ENCODE results near the gene DDAH2.

DDAH2 gene

DNA sequence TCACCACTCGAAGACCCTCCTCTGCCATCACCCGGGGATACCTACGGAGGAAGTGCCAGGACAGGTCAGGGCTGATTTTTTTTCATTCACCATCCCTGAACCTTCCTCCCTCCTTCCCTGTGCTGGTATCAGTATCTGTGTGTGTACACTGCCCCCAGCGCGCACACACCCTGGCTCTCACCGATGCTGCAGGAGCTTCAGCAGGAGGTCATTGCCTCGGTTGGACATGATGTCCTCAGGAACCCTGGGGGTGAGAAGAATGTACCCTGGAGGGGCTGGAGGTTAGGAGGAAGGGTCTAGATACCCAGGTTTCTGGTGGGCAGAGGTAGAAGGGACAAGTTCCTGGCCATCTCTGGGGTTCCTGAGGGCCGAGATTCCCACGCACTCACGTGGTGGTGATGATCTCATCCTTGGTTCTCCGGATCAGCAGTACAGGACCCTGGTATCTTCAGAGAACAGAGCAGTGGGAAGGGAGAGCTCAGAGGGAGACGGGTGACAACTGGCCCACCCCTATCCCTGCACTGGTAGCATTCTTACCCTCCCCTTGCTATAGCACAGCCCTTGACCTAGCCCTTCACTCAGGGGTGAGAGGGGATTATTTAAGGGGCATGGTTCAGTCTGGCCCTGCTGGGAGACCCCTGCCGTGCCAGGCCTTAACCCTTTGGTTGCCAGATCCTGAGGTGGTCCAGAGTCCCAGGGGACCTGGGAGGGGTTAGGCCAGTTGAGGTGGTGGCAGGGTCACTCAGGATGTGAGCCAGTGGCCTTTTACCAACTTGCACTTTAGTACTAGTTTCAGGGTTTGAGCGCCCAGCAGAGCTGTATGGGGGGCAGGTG lies 41.0 kb downstream of the DDAH2 start:
- Histone ChIP-seq H3K27ac (ENCODE audit: low read length) (no peak overlapping the region), H3K79me2 (ENCODE audit: insufficient read depth, low read length) (no peaks in the 10 kb centered on the region), H3K4me2 (ENCODE audit: insufficient read depth, low read length) (no peak overlapping the region), H3K36me3 (ENCODE audit: insufficient read depth, low read length) (peaks cover 75% of the 10 kb centered on the region), H4K20me1 (ENCODE audit: insufficient read depth, low read length) (no peaks in the 10 kb centered on the region), H2AFZ (ENCODE audit: low read depth, low read length) (no peak overlapping the region), H3K9me3 (ENCODE audit: insufficient read depth, low read length, severe bottlenecking) (no peaks in the 10 kb centered on the region), H3K9ac (ENCODE audit: low read depth, low read length) (no peak overlapping the region), H3K4me3 (ENCODE audit: low read depth in 1 of 2, low read length in 2 of 2) (no peak overlapping the region), H3K27me3 (ENCODE audit: insufficient read depth, low read length, poor library complexity) (no peaks in the 10 kb centered on the region), H3K4me1 (ENCODE audit: insufficient read depth, low read length) (no peaks in the 10 kb centered on the region)
- TF ChIP-seq EZH2 (IDR thresholded peaks at IDR 0.05; ENCODE audit: borderline replicate concordance, low read depth, low read length, severe bottlenecking), result no peak
- TF ChIP-seq, protein P1, sequence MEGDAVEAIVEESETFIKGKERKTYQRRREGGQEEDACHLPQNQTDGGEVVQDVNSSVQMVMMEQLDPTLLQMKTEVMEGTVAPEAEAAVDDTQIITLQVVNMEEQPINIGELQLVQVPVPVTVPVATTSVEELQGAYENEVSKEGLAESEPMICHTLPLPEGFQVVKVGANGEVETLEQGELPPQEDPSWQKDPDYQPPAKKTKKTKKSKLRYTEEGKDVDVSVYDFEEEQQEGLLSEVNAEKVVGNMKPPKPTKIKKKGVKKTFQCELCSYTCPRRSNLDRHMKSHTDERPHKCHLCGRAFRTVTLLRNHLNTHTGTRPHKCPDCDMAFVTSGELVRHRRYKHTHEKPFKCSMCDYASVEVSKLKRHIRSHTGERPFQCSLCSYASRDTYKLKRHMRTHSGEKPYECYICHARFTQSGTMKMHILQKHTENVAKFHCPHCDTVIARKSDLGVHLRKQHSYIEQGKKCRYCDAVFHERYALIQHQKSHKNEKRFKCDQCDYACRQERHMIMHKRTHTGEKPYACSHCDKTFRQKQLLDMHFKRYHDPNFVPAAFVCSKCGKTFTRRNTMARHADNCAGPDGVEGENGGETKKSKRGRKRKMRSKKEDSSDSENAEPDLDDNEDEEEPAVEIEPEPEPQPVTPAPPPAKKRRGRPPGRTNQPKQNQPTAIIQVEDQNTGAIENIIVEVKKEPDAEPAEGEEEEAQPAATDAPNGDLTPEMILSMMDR (IDR thresholded peaks at IDR 0.05; ENCODE audit: borderline replicate concordance, extremely low read depth, low read length, poor library complexity, severe bottlenecking), result no peak
- no peak for ATAC-seq (ENCODE audit: insufficient read depth, low read depth)
- DNase-seq, result no peak

DNA sequence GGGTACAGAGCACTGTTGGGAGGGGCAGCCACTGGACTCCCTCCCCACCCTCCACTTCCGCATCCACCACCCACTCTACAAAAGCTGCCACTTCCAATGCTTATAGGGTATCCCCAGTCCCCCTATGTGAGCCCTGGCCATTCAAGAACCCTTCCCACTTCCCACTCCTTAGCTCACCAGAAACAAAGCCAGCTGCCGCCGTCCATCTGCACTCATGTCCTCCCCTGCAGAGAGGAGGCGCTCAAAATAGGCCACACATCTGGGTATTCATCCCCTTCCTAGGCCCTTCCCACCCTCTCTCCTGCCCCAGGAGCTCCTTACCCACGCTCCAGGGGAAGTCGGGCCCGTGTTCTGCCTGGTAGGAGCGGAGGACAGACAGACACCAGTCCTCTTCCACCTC lies 41.8 kb downstream of the DDAH2 start:
- no peaks in the 10 kb centered on the region for H3K27me3 ChIP-seq (ENCODE audit: insufficient read depth, low read length, poor library complexity)
- H3K27ac ChIP-seq (ENCODE audit: low read length), result no peak overlapping the region
- H3K36me3 ChIP-seq (ENCODE audit: insufficient read depth, low read length), result peaks cover 67% of the 10 kb centered on the region
- H3K9me3 ChIP-seq (ENCODE audit: insufficient read depth, low read length, severe bottlenecking), result no peaks in the 10 kb centered on the region
- DNase-seq (no peak), ATAC-seq (ENCODE audit: insufficient read depth, low read depth) (no peak)
- H4K20me1 ChIP-seq (ENCODE audit: insufficient read depth, low read length), result no peaks in the 10 kb centered on the region
- H3K4me2 ChIP-seq (ENCODE audit: insufficient read depth, low read length), result no peak overlapping the region
- no peak for TF ChIP-seq EZH2 (IDR thresholded peaks at IDR 0.05; ENCODE audit: borderline replicate concordance, low read depth, low read length, severe bottlenecking)
- TF ChIP-seq, protein P1 (IDR thresholded peaks at IDR 0.05; ENCODE audit: borderline replicate concordance, extremely low read depth, low read length, poor library complexity, severe bottlenecking), result no peak
- H3K4me3 ChIP-seq (ENCODE audit: low read depth in 1 of 2, low read length in 2 of 2), result no peak overlapping the region
- no peaks in the 10 kb centered on the region for H3K79me2 ChIP-seq (ENCODE audit: insufficient read depth, low read length)
- H3K4me1 ChIP-seq (ENCODE audit: insufficient read depth, low read length), result no peaks in the 10 kb centered on the region
- H3K9ac ChIP-seq (ENCODE audit: low read depth, low read length), result no peak overlapping the region
- H2AFZ ChIP-seq (ENCODE audit: low read depth, low read length), result no peak overlapping the region

DNA sequence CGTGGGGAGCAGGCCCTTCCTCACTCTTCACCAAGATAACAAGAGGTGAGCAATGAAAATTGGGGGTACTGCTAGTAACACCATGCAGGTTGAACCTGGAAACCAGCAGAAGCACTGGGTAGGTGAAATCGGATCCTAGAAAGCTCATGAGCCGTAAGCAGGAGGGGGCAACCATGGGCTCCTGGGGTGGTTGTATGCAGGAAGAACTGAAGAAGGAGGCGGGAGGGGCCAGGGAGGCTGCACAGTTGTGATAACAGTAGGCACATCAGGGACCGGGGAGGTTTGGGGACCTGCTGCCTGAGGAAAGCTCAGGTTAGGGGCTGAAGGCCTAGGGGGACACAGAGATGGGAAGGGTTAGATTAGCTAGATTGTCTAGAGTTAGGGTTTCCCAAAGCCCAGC lies 42.6 kb downstream of the DDAH2 start:
- no peak for TF ChIP-seq EZH2 (IDR thresholded peaks at IDR 0.05; ENCODE audit: borderline replicate concordance, low read depth, low read length, severe bottlenecking)
- TF ChIP-seq, protein P1 (IDR thresholded peaks at IDR 0.05; ENCODE audit: borderline replicate concordance, extremely low read depth, low read length, poor library complexity, severe bottlenecking), result no peak
- Histone ChIP-seq H3K27ac (ENCODE audit: low read length) (no peak overlapping the region), H3K4me3 (ENCODE audit: low read depth in 1 of 2, low read length in 2 of 2) (no peak overlapping the region), H3K27me3 (ENCODE audit: insufficient read depth, low read length, poor library complexity) (no peaks in the 10 kb centered on the region), H3K9me3 (ENCODE audit: insufficient read depth, low read length, severe bottlenecking) (no peaks in the 10 kb centered on the region), H4K20me1 (ENCODE audit: insufficient read depth, low read length) (no peaks in the 10 kb centered on the region), H3K9ac (ENCODE audit: low read depth, low read length) (no peak overlapping the region), H3K36me3 (ENCODE audit: insufficient read depth, low read length) (peaks cover 59% of the 10 kb centered on the region), H3K4me2 (ENCODE audit: insufficient read depth, low read length) (no peak overlapping the region), H3K4me1 (ENCODE audit: insufficient read depth, low read length) (no peaks in the 10 kb centered on the region), H2AFZ (ENCODE audit: low read depth, low read length) (no peak overlapping the region), H3K79me2 (ENCODE audit: insufficient read depth, low read length) (no peaks in the 10 kb centered on the region)
- ATAC-seq (ENCODE audit: insufficient read depth, low read depth), result no peak
- no peak for DNase-seq

Data from DND-41 (cell line).